ENCODE measurements around the gene PBRM1.
"Not testable (repeated sequence)": the region's sequence is repeated elsewhere in the genome, so short reads cannot be mapped to it uniquely, and the experiment has no call there.

The PBRM1 gene

GRCh38 chr3:52536369-52537164 is 149.1 kb downstream of the PBRM1 start, which contains the start of gene UQCC5:
UQCC5 (plus strand) TSS chr3:52536605; CDS start chr3:52536756, 151 bp downstream.
- peak; percentile 92 for DNase-seq (ENCODE audit: low read depth in 2 of 2)

- DNase-seq (ENCODE audit: low read depth in 2 of 2): no peak
These were observed 149.7 kb downstream of the PBRM1 start for GRCh38 chr3:52536112-52536368.

GRCh38 chr3:52535411-52536111 is 150.2 kb downstream of the PBRM1 start:
- DNase-seq (ENCODE audit: low read depth in 2 of 2): no peak

- no peak for DNase-seq (ENCODE audit: low read depth in 2 of 2)
These were observed 151.2 kb downstream of the PBRM1 start for GRCh38 chr3:52534281-52535183.

GRCh38 chr3:52533623-52534280 is 152.0 kb downstream of the PBRM1 start, which contains the start of gene NT5DC2:
NT5DC2 (minus strand) TSS chr3:52533857; CDS start chr3:52533737, 120 bp downstream.
- DNase-seq (ENCODE audit: low read depth in 2 of 2): peak; percentile 26 to 44

- DNase-seq (ENCODE audit: low read depth in 2 of 2): no peak
These were observed 152.7 kb downstream of the PBRM1 start for GRCh38 chr3:52532838-52533622.

- no peak for DNase-seq (ENCODE audit: low read depth in 2 of 2)
These were observed 153.2 kb downstream of the PBRM1 start for GRCh38 chr3:52532517-52532837.

- DNase-seq (ENCODE audit: low read depth in 2 of 2): no peak
These were observed 153.7 kb downstream of the PBRM1 start for GRCh38 chr3:52531860-52532516.

GRCh38 chr3:52530918-52531826 is 154.5 kb downstream of the PBRM1 start:
- no peak for DNase-seq (ENCODE audit: low read depth in 2 of 2)

GRCh38 chr3:52529376-52530333 is 156.1 kb downstream of the PBRM1 start:
- DNase-seq (ENCODE audit: low read depth in 2 of 2): no peak

GRCh38 chr3:52528586-52529375 is 156.9 kb downstream of the PBRM1 start:
- no peak for DNase-seq (ENCODE audit: low read depth in 2 of 2)

GRCh38 chr3:52527732-52528585 is 157.8 kb downstream of the PBRM1 start:
- DNase-seq (ENCODE audit: low read depth in 2 of 2): no peak

GRCh38 chr3:52527039-52527731 is 158.5 kb downstream of the PBRM1 start:
- no peak for DNase-seq (ENCODE audit: low read depth in 2 of 2)

- not testable (repeated sequence) for DNase-seq (ENCODE audit: low read depth in 2 of 2)
These were observed 159.1 kb downstream of the PBRM1 start for GRCh38 chr3:52526671-52527038.

- DNase-seq (ENCODE audit: low read depth in 2 of 2): no peak
These were observed 159.8 kb downstream of the PBRM1 start for GRCh38 chr3:52525680-52526561.
